Measurements from ENCODE around the gene SWAP70.

GRCh38 chr11:9704620-9705019 is 40.7 kb downstream of the SWAP70 start:
- TF ChIP-seq NFRKB (IDR thresholded peaks at IDR 0.05) (no peak), FOXM1 (IDR thresholded peaks at IDR 0.05; ENCODE audit: borderline replicate concordance) (no peak), SP1 (IDR thresholded peaks at IDR 0.05) (no peak), TARDBP (IDR thresholded peaks at IDR 0.05) (no peak), ELF4 (IDR thresholded peaks at IDR 0.05) (no peak), SUZ12 (IDR thresholded peaks at IDR 0.05) (no peak), CTBP1 (IDR thresholded peaks at IDR 0.05; ENCODE audit: borderline replicate concordance) (no peak)
- TF ChIP-seq, protein P1, sequence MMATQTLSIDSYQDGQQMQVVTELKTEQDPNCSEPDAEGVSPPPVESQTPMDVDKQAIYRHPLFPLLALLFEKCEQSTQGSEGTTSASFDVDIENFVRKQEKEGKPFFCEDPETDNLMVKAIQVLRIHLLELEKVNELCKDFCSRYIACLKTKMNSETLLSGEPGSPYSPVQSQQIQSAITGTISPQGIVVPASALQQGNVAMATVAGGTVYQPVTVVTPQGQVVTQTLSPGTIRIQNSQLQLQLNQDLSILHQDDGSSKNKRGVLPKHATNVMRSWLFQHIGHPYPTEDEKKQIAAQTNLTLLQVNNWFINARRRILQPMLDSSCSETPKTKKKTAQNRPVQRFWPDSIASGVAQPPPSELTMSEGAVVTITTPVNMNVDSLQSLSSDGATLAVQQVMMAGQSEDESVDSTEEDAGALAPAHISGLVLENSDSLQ (IDR thresholded peaks at IDR 0.05): no peak
